Progenitor cell of endocrine pancreas (in vitro differentiated cells): Measurements from ENCODE around the gene SCFD2. TPM values are rescaled to one million over a fixed set of nuclear protein-coding genes. Genes with fewer than 3 reads are reported as not detected.

Source experiments
- DNase-seq: peaks from one replicate; pipeline ENCODE4 v3.0.0; 2021; ENCODE audit warnings: low spot score; ENCODE audit not compliant: unreplicated experiment
- H3K27ac Mint-ChIP-seq: 2 replicates; pipeline ENCODE4 v1.8.0; 2021; ENCODE audit warnings: mild to moderate bottlenecking, moderate library complexity, mixed read lengths
- H3K27me3 Mint-ChIP-seq: 2 replicates; pipeline ENCODE4 v1.8.0; 2021; ENCODE audit warnings: mixed read lengths
- H3K36me3 Mint-ChIP-seq: 2 replicates; pipeline ENCODE4 v1.8.0; 2022; ENCODE audit warnings: mixed read lengths; ENCODE audit not compliant: insufficient read depth
- H3K4me1 Mint-ChIP-seq: 2 replicates; pipeline ENCODE4 v1.8.0; 2021; ENCODE audit warnings: low read depth, mixed read lengths
- H3K4me3 Mint-ChIP-seq: 2 replicates; pipeline ENCODE4 v1.8.0; 2021; ENCODE audit warnings: low read depth, mild to moderate bottlenecking, moderate library complexity, mixed read lengths
- H3K9me3 Mint-ChIP-seq: 2 replicates; pipeline ENCODE4 v1.8.0; 2021; ENCODE audit warnings: low read depth, mixed read lengths
- total RNA-seq: library from RNA; stranded (reverse); gene quantifications from 2 replicates; pipeline ENCODE4 v1.2.1, GENCODE V29; 2021
- TF ChIP-seq, protein P1 (sequence below): fragments of 200-600 bp; sonication (generic); IDR thresholded peaks from one replicate; pipeline ENCODE4 v1.5.0; 2021; ENCODE audit warnings: antibody characterized with exemption, mild to moderate bottlenecking; ENCODE audit not compliant: unreplicated experiment

SCFD2 gene
- total RNA-seq, 1 donor from 2014 or later: 12.5 TPM

DNA sequence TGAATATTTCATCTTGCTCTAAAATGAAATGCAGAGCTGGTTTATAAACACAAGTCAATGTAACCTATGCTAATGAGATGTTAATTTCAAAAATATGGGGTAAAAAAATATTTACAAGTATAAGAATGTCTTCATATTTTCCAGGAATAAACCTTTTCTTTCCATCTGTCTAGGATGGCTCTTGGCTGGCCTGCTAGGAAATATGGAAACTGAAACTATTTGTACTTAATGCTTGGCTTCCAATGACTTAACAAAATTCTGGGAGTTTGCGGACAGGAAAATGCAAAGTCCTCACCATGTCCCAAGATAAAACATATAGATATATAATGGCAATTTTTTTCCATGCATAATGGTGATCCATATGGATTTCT, 168.1 kb downstream of the SCFD2 start:
- Mint-ChIP-seq H3K27ac (no peak overlapping the region), H3K4me3 (no peak overlapping the region), H3K4me1 (peaks cover 22% of the 10 kb centered on the region), H3K27me3 (no peaks in the 10 kb centered on the region), H3K9me3 (no peaks in the 10 kb centered on the region), H3K36me3 (no peaks in the 10 kb centered on the region)
- TF ChIP-seq, protein P1, sequence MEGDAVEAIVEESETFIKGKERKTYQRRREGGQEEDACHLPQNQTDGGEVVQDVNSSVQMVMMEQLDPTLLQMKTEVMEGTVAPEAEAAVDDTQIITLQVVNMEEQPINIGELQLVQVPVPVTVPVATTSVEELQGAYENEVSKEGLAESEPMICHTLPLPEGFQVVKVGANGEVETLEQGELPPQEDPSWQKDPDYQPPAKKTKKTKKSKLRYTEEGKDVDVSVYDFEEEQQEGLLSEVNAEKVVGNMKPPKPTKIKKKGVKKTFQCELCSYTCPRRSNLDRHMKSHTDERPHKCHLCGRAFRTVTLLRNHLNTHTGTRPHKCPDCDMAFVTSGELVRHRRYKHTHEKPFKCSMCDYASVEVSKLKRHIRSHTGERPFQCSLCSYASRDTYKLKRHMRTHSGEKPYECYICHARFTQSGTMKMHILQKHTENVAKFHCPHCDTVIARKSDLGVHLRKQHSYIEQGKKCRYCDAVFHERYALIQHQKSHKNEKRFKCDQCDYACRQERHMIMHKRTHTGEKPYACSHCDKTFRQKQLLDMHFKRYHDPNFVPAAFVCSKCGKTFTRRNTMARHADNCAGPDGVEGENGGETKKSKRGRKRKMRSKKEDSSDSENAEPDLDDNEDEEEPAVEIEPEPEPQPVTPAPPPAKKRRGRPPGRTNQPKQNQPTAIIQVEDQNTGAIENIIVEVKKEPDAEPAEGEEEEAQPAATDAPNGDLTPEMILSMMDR: no peak
- DNase-seq: no peak

DNA sequence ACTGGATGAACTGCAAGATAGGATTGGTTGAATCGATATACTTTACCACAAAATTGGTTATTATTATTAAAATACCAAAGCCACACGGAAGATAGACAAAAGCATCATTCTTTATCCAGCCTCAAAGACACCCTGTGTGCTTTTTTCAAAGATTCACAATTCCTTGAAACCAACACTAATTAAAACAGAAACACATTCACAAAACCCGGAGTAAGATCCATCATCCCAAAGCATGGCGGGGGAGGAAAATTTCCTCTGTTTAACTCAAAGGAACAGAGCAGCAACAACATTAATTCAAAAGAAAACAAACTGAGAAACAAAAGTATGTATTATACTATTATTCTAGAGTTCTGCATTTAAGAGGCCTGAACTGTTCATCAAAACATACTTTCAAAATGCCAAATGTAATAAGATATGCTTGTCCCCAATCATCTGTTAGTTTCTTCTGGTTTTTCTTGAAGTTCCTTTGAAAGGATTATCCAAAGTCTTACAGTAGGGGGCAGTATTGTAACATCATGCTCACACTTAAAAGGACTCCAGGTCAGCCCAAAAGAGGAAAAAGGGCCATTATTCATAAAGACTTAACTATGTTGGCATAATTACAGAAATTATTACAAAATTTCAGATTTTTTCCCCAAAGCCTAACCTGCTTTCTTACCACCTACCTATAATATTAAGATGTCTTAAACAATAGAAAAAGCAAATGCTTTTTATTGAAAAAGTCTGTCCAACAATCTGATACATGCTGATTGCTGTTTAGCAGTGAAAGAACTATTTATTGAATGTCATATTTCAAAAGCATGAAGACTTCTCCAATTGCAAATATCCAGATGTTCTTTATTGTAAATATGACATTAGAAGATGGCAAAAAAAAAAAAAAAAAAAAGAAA, 168.7 kb downstream of the SCFD2 start:
- Mint-ChIP-seq H3K27me3 (no peaks in the 10 kb centered on the region), H3K27ac (no peak overlapping the region), H3K9me3 (no peaks in the 10 kb centered on the region), H3K4me3 (no peak overlapping the region), H3K36me3 (no peaks in the 10 kb centered on the region), H3K4me1 (peaks cover 22% of the 10 kb centered on the region)
- DNase-seq: no peak
- TF ChIP-seq, protein P1: peak; percentile 84

- no peak overlapping the region for H3K4me3 Mint-ChIP-seq
Measured at GRCh38 chr4:53195815-53196661, 169.8 kb downstream of the SCFD2 start.

GRCh38 chr4:53194727-53195126, 171.1 kb downstream of the SCFD2 start:
- Mint-ChIP-seq H3K4me1 (peaks cover 22% of the 10 kb centered on the region), H3K4me3 (no peak overlapping the region), H3K27ac (no peak overlapping the region), H3K27me3 (no peaks in the 10 kb centered on the region), H3K9me3 (no peaks in the 10 kb centered on the region), H3K36me3 (no peaks in the 10 kb centered on the region)
- TF ChIP-seq, protein P1: no peak
- DNase-seq: no peak

More at GRCh38 chr4:53195815-53196661, 169.8 kb downstream of the SCFD2 start:
- Mint-ChIP-seq H3K4me1 (peaks cover 22% of the 10 kb centered on the region), H3K27ac (peak overlapping the region; percentile 54), H3K9me3 (no peaks in the 10 kb centered on the region), H3K27me3 (no peaks in the 10 kb centered on the region), H3K36me3 (no peaks in the 10 kb centered on the region)
- no peak for DNase-seq
- TF ChIP-seq, protein P1: no peak

- DNase-seq: no peak
- no peaks in the 10 kb centered on the region for H3K9me3 Mint-ChIP-seq
- no peak overlapping the region for H3K4me3 Mint-ChIP-seq
- no peak overlapping the region for H3K27ac Mint-ChIP-seq
- TF ChIP-seq, protein P1: no peak
- H3K27me3 Mint-ChIP-seq: no peaks in the 10 kb centered on the region
- H3K36me3 Mint-ChIP-seq: no peaks in the 10 kb centered on the region
- H3K4me1 Mint-ChIP-seq: peaks cover 30% of the 10 kb centered on the region
Measured at GRCh38 chr4:53193111-53193510, 172.8 kb downstream of the SCFD2 start.
